GM19467 (cell line): ENCODE measurements around the gene P2RX1.
"Not testable (repeated sequence)": the region's sequence is repeated elsewhere in the genome, so short reads cannot be mapped to it uniquely, and the experiment has no call there.

Experiments
- ATAC-seq: cut with Tn5 transposase; IDR thresholded peaks from one replicate; pipeline ENCODE4 v1.9.1; 2021; ENCODE audit warnings: mild to moderate bottlenecking, moderate library complexity; ENCODE audit not compliant: unreplicated experiment

P2RX1 gene

GRCh38 chr17:3952186-3952585 is 35.9 kb upstream of the P2RX1 start:
- ATAC-seq = no peak

- no peak for ATAC-seq
These were observed 35.2 kb upstream of the P2RX1 start for GRCh38 chr17:3951420-3951819.

DNA sequence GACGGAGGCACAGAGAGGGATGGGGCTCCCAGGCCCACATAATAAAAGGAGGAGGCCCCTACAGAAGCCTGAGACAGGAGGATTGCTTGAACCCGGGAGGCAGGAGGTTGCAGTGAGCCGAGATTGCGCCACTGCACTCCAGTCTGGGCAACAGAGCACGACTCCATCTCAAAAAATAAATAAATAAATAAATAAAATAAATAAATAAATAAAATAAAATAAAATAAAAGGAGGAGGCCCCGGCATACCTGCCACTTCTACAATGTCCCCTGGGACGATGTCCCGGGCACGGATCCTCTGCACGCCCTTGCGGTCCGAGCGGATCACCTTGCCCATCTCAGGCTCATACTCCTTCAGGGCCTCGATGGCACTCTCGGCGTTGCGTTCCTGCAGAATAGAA is 34.7 kb upstream of the P2RX1 start:
- no peak for ATAC-seq

- ATAC-seq = no peak
These were observed 34.3 kb upstream of the P2RX1 start for GRCh38 chr17:3950584-3950983.

DNA sequence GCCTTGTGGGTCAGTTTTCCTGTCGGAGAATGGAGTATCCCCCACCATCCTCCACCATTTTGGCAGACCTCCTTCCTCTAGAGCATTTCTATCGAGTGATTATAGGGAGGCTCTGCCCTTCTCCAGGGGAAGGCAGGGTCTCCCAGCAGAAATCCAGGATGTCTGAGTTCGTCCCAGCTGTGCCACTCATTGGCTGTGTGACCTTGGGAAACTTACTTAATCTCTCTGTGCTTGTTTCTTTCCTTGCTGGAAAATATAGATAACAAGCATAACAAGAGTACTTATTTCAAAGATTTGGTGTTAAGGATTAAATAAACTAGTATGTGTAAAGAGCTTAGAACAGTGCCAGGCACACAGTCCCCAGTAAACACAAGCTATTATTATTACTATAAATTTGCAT is 33.2 kb upstream of the P2RX1 start:
- no peak for ATAC-seq

- not testable (repeated sequence) for ATAC-seq
These were observed 32.3 kb upstream of the P2RX1 start for GRCh38 chr17:3948551-3948950.

DNA sequence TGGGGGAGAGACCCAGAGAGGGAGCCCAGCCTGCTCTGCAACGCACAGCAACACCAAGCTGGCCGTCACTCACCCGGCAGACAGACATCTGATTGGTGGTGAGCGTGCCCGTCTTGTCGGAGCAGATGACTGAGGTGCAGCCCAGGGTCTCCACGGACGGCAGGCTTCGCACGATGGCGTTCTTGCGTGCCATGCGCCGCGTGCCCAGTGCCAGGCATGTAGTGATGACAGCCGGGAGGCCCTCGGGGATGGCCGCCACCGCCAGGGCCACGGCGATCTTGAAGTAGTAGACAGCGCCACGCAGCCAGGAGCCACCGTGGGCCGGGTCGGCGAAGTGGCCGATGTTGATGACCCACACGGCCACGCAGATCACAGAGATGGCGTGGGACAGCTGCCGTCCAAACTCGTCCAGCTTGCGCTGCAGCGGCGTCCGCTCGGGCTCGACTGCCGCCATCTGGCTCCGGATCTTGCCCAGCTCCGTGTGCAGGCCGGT is 31.1 kb upstream of the P2RX1 start:
- no peak for ATAC-seq

DNA sequence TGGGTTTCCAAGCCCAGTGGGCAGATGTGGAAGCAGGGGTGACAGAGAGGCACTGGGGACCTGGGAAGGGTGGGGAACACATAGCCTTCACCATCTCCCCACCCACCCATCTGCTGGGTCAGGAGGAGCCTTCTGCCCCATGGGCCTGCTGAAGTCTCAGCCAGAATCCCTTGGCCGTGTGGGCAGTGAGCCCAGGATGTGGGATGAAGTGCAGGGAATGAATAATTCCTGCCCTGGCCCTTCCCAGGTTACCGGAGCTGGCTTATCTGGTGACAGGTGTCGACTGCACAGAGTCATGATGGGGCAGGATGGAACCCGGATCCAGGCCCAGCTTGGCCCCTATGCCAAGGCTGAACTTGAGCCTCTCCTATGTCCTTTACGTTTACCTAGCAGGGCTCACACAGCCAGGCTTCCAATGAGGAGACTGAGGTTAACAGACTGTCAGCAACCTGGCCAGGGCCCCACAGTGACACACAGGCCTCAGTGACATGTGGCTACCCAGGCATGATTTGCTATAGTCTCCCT is 30.5 kb upstream of the P2RX1 start:
- ATAC-seq = no peak

DNA sequence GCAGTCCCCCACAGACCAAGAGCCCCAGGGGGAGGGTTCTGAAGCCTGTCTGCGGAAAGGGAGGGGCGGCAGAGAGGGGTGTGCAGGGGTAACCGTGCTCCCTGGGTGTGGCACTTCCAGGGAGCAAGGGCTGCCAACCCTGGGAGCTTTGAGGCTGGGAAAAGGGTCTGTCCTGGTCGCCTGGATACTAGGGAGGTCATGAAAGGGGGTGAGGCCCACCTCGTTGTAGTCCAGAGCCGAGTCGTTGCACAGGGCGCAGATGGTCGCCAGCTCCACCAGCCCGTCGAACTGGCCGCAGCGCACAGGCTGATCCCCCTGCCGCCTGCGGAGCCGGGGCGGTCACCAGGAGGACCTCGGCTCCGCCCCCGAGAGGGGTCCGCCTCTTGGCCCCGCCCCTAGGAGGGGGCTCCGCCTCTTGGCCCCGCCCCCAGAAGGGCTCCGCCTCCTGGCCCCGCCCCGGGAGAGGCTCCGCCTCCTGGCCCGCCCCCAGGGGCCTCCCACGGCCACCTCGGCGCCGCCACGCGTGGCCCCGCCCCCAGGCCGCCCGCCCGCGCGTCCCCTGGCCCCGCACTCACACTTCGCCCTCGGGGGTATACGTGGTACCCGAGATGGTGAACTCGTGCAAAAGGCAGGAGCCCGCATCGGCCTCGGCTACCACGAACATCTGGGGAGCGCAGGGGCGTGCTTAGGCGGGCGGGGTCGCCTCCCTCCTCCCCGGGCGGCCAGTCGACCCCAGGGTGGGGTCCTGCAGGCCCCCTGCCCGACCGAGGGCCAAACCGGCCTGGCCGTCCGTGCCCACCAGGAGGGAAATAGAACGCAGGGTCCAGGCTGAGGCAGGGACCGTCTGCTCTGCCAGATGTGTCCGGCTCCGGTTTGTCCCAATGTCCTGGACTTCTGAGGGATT is 28.5 kb upstream of the P2RX1 start:
- ATAC-seq = no peak

DNA sequence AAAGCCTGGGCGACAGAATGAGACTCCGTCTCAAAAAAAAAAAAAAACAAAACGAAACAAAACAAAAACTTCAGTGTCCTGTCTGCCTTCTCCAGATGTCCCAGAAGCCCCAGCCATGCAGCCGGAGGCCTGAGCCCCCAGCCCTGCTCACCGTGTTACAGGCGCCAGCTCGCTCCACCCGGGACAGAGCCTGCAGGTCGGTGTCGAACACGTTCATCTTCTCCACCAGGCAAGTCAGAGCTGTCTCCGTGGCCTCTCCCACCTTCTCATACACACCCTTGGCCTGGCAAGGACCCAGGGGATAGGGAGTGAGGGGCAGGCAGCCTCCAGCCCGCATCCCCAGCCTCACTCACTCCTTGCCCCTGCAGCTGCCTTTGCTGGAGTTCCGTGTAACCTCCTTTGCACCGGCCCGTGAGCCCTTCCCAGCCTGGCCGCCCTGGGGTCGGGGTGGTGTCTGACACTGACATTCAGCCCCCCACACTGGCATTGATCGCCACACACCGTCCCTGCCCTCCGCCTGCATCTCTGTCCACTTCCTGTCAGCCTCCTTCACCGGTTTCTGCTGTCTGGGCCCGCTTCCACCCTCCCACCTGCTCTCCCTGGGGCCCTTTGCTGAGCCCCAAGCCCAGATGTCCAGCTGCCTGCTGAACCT is 27.1 kb upstream of the P2RX1 start:
- no peak for ATAC-seq

GRCh38 chr17:3940965-3941698 is 24.9 kb upstream of the P2RX1 start:
- no peak for ATAC-seq

DNA sequence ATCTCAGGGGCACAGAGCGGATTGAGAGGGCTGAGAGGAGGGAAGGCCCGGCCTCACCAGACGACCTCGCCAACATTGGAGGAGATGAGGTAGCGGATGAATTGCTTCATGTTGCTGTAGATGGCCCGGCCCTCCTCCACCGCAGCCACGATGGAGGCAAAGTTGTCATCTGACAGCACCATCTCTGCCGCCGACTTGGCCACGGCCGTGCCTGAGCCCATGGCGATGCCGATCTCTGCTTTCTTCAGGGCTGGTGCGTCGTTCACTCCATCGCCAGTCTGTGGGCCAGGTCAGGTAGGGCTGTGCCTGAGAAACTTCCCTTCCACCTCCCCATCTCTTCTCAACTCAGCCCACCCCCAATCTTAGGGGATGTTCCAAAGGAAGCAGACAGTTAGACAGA is 21.1 kb upstream of the P2RX1 start:
- ATAC-seq = no peak

DNA sequence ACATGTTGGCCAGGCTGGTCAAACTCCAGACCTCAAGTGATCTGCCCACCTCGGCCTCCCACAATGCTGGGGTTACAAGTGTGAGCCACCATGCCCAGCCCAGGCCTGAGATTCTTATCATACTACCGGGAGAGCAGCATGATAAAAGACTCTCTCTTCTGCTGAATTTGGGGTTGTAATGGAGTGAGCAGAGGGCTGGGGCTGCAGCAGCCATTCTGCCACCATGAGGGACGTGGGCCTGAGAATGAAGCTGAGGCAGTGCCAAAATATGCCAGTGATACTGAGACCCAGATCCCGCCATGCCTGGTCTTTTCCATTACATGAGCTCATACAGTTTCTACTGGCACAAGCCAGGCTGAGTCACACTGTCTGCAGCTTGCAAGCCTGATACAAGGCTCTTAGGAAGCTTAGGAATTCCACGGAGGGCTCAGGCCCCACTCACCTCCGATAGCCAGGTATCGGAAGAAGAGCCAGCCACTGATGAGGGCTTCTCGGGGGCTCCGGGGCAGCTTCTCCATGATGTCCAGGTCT is 19.6 kb upstream of the P2RX1 start:
- no peak for ATAC-seq

DNA sequence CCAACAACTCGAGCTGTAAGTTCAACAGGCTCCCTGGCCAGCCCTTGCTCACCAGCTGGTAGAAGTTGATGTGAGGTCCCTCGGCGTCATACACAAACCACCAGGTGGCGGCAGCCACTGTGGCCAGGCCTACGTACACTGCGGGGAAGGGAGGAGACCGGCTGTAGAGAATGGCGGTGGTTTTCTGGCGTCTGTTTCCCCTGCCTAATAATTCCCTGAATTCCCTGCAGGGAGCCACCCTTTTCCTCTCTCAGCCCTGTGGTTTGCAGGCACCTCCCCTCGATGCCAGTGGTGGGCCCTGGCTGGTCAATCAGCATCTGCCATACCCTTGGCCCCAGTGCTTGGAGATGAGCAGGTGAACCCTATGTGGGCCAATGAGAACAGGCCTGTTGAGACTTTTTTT is 18.9 kb upstream of the P2RX1 start:
- ATAC-seq = no peak

GRCh38 chr17:3929764-3930163 is 13.5 kb upstream of the P2RX1 start:
- no peak for ATAC-seq

DNA sequence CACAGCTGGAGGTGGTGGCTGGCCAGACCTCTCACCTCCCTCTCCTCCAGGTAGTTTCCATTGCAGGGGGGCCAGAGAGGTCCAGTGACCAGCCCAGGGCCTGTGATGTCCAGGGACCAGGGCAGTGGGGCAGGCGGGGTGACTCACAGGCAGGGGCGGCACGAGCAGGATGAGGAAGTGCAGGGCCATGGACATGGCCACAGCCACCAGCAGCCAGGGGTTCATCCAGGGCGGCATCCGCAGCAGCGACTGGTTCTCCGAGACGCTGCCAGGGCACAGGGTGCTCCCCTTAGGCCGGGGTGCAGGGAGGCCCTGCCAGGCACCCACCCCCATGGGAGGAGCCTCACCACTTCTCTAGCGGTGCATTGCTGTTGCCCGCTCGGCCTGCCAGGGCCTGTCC is 12.9 kb upstream of the P2RX1 start:
- no peak for ATAC-seq

DNA sequence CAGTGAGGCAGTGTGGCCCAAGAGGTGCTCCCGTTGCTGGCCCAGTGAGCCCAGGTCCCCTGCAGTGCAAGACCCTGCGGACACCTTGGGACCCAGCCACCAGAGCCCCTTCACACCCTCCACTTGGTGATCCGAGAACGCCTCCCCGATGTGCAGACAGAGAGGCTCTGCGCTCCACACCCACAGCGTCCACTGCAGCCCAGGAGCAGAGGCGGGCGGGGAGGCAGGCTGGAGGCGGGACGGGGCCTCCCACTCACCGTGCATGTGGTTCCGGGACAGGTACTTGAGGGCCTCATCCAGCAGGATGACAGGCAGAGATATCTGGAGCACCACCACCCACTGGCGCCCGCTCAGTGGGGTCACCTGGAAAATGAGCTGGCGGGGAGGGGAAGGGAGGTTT is 12.1 kb upstream of the P2RX1 start:
- no peak for ATAC-seq

- ATAC-seq = no peak
These were observed 11.5 kb upstream of the P2RX1 start for GRCh38 chr17:3927628-3928340.

DNA sequence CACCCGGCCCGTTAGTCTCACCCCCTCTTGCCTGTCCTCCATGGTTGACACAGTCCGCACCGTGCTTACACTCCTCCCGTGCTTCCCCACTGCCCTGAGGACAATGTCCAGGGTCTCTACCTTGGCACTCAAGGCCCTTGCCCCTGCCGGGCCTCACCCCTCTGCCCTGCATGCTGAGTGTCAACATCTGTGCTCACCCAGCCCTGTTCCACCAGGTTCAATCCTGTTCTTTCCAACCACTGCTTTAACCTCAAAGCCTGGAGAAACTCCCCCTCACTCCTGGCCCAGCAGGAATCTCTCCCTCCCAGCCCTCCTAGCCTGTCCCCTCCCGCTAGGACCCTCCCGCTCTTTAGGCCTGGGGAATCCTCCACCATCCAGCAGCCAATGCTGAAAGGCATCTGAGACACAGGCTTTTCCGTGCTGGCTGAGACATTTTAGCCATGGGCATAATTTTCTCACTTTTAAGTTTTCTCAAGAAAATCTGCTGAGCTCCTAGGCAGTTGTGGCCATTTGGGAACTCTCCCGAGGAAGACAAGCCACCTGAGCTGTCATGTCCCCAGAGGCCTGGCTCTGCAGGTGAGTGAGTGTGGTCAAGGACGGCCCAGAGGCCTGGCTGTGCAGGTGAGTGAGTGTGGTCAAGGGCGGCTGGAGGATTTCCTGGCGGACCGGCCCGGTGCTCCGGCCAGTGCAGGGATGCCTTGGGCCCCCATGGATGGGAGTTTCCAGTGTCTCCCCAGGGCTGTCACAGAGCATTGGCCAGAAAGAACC is 10.8 kb upstream of the P2RX1 start:
- ATAC-seq = no peak
